H1 (cell line): ENCODE data around the gene OTOS. TPM values are rescaled to one million over a fixed set of nuclear protein-coding genes. Genes with fewer than 3 reads are reported as not detected.

Experiments
- CTCF ChIA-PET: fragments of 300-600 bp; sonication (Branson Sonifier 250); formaldehyde crosslinking; loops from one replicate; lab custom pipeline; 2021; ENCODE audit not compliant: partially characterized antibody; lab: Charles Lee
- POLR2A ChIA-PET: fragments of 300-600 bp; sonication (Branson Sonifier 250); formaldehyde crosslinking; loops from one replicate; lab custom pipeline; 2021; ENCODE audit warnings: inconsistent platforms; ENCODE audit not compliant: partially characterized antibody; lab: Charles Lee
- DNase-seq, 2 experiments: peaks; one replicate each; pipeline versions ENCODE4 v3.0.0 to v3.0.0-alpha.2; 2010 to 2022; ENCODE audit warnings: low spot score in 2 of 2, low read depth in 1 of 2, mixed read lengths in 1 of 2
- FAIRE-seq: peaks from 2 replicates; lab custom pipeline; 2011; peaks lifted over from hg19 to GRCh38; lab: Jason Lieb, UNC
- H2AFZ ChIP-seq: 2 replicates; pipeline ENCODE4 v1.8.1; 2012; ENCODE audit warnings: low read length, inconsistent platforms
- H2AK5ac ChIP-seq: 2 replicates; pipeline ENCODE4 v1.6.1; 2013; ENCODE audit warnings: low read depth, low read length
- H2BK120ac ChIP-seq: replicated peaks from 2 replicates; pipeline ENCODE3; 2013; ENCODE audit warnings: low read depth, low read length, inconsistent platforms
- H2BK12ac ChIP-seq: 2 replicates; pipeline ENCODE4 v1.6.1; 2013; ENCODE audit warnings: low read depth, low read length
- H2BK15ac ChIP-seq: 2 replicates; pipeline ENCODE4 v1.6.1; 2013; ENCODE audit warnings: low read length
- H2BK20ac ChIP-seq: 2 replicates; pipeline ENCODE4 v1.6.1; 2013; ENCODE audit warnings: low read length
- H2BK5ac ChIP-seq: 2 replicates; pipeline ENCODE4 v1.6.1; 2013; ENCODE audit warnings: low read depth, low read length
- H3K14ac ChIP-seq: 2 replicates; pipeline ENCODE4 v1.6.1; 2013; ENCODE audit warnings: inconsistent platforms; ENCODE audit not compliant: insufficient read length
- H3K18ac ChIP-seq: 2 replicates; pipeline ENCODE4 v1.6.1; 2013; ENCODE audit warnings: low read length; ENCODE audit errors: extremely low read depth
- H3K23ac ChIP-seq: 2 replicates; pipeline ENCODE4 v1.6.1; 2013; ENCODE audit warnings: inconsistent platforms; ENCODE audit not compliant: insufficient read length
- H3K23me2 ChIP-seq: 2 replicates; pipeline ENCODE4 v1.6.1; 2013; ENCODE audit warnings: low read depth, low read length
- H3K27ac ChIP-seq: 2 replicates; pipeline ENCODE4 v1.6.1; 2011; ENCODE audit warnings: low read depth, low read length, inconsistent platforms
- H3K27me3 ChIP-seq, 4 experiments: replicated peaks in 1 of 4; 1 replicate in 1 of 4; 2 replicates in 3 of 4; pipeline versions ENCODE4 v1.6.1 to v1.8.1; 2011 to 2013; ENCODE audit warnings: low read length in 3 of 4, mild to moderate bottlenecking in 3 of 4, inconsistent platforms in 2 of 4, mixed read lengths in 2 of 4, moderate library complexity in 1 of 4; ENCODE audit not compliant: control insufficient read depth in 3 of 4, insufficient read depth in 3 of 4; ENCODE audit errors: extremely low read depth in 1 of 4
- H3K36me3 ChIP-seq, 4 experiments: 2 replicates each; pipeline versions ENCODE4 v1.6.1 to v1.8.1; 2011 to 2013; ENCODE audit warnings: mild to moderate bottlenecking in 4 of 4, low read length in 3 of 4, moderate library complexity in 2 of 4, control low read depth in 1 of 4, inconsistent platforms in 1 of 4; ENCODE audit not compliant: insufficient read depth in 4 of 4, control insufficient read depth in 2 of 4
- H3K4ac ChIP-seq: replicated peaks from 2 replicates; pipeline ENCODE3; 2013; ENCODE audit warnings: low read length, low read depth, mixed read lengths, inconsistent platforms; ENCODE audit not compliant: insufficient read length
- H3K4me1 ChIP-seq, 4 experiments: replicated peaks in 1 of 4; 1 replicate in 1 of 4; 2 replicates in 3 of 4; pipeline versions ENCODE4 v1.6.1 to v1.8.1; 2011 to 2013; ENCODE audit warnings: low read length in 3 of 4, inconsistent platforms in 2 of 4, mixed read lengths in 1 of 4; ENCODE audit not compliant: insufficient read depth in 4 of 4, control insufficient read depth in 3 of 4
- H3K4me2 ChIP-seq, 2 experiments: 2 replicates each; pipeline versions ENCODE4 v1.6.1 to v1.8.1; 2011 to 2013; ENCODE audit warnings: low read depth in 2 of 2, low read length in 2 of 2, control low read depth in 1 of 2, inconsistent platforms in 1 of 2, mild to moderate bottlenecking in 1 of 2; ENCODE audit not compliant: insufficient read depth in 1 of 2
- H3K4me3 ChIP-seq, 4 experiments: fragments of 200-600, 300-600 bp in 1 of 4; sonication (generic), shearing (Covaris generic), sonication (Bioruptor Twin) in 1 of 4; 2 replicates each; pipeline versions ENCODE4 v1.5.1 to v1.8.1; 2011 to 2016; ENCODE audit warnings: low read length in 4 of 4, low read depth in 3 of 4, control low read depth in 2 of 4, inconsistent platforms in 2 of 4, mild to moderate bottlenecking in 2 of 4, mixed read lengths in 1 of 4, moderate library complexity in 1 of 4; ENCODE audit not compliant: insufficient read depth in 2 of 4; ENCODE audit errors: extremely low read depth in 1 of 4
- H3K56ac ChIP-seq: replicated peaks from 2 replicates; pipeline ENCODE3; 2013; ENCODE audit warnings: low read depth, mild to moderate bottlenecking, mixed read lengths, low read length, inconsistent platforms; ENCODE audit not compliant: insufficient read length
- H3K79me1 ChIP-seq: 2 replicates; pipeline ENCODE4 v1.6.1; 2013; ENCODE audit warnings: low read depth, low read length, control low read depth
- H3K79me2 ChIP-seq, 2 experiments: 2 replicates each; pipeline versions ENCODE4 v1.6.1 to v1.8.1; 2012 to 2013; ENCODE audit warnings: low read length in 2 of 2, mild to moderate bottlenecking in 2 of 2, inconsistent platforms in 1 of 2; ENCODE audit not compliant: insufficient read depth in 2 of 2, control insufficient read depth in 1 of 2
- H3K9ac ChIP-seq, 4 experiments: replicated peaks in 1 of 4; 1 replicate in 1 of 4; 2 replicates in 3 of 4; pipeline versions ENCODE4 v1.6.1 to v1.8.1; 2011 to 2013; ENCODE audit warnings: low read depth in 3 of 4, low read length in 3 of 4, control low read depth in 2 of 4, mild to moderate bottlenecking in 2 of 4, moderate library complexity in 2 of 4, inconsistent platforms in 1 of 4; ENCODE audit errors: extremely low read depth in 1 of 4
- H3K9me3 ChIP-seq, 2 experiments: 2 replicates each; pipeline versions ENCODE4 v1.6.1 to v1.8.1; 2012 to 2013; ENCODE audit warnings: mild to moderate bottlenecking in 2 of 2, moderate library complexity in 2 of 2, control low read depth in 1 of 2, inconsistent platforms in 1 of 2, low read depth in 1 of 2, low read length in 1 of 2, mixed read lengths in 1 of 2; ENCODE audit not compliant: insufficient read depth in 2 of 2
- H4K20me1 ChIP-seq, 2 experiments: replicated peaks in 1 of 2; 2 replicates each; pipeline versions ENCODE3 to v1.8.1; 2011 to 2013; ENCODE audit warnings: inconsistent platforms in 2 of 2, low read length in 2 of 2, mild to moderate bottlenecking in 1 of 2; ENCODE audit not compliant: insufficient read depth in 2 of 2, control insufficient read depth in 1 of 2
- H4K5ac ChIP-seq: 2 replicates; pipeline ENCODE4 v1.6.1; 2013; ENCODE audit warnings: low read length, low read depth, mixed read lengths, inconsistent platforms; ENCODE audit not compliant: insufficient read length
- H4K8ac ChIP-seq: 2 replicates; pipeline ENCODE4 v1.8.0; 2013; ENCODE audit warnings: mild to moderate bottlenecking, moderate library complexity, low read length, inconsistent platforms; ENCODE audit not compliant: insufficient read depth; ENCODE audit errors: extremely low read depth
- H4K91ac ChIP-seq: replicated peaks from 2 replicates; pipeline ENCODE3; 2013; ENCODE audit warnings: low read length, mixed read lengths, inconsistent platforms; ENCODE audit not compliant: insufficient read length
- MAX ChIP-seq: IDR thresholded peaks from 2 replicates; pipeline ENCODE4 v1.6.1; 2012; ENCODE audit warnings: inconsistent platforms
- RXRA ChIP-seq: IDR thresholded peaks from 2 replicates; pipeline ENCODE4 v1.6.1; 2011; ENCODE audit warnings: low read depth, mild to moderate bottlenecking, low read length, moderate library complexity; ENCODE audit not compliant: insufficient read depth
- WGBS, 2 experiments: shearing (Covaris generic) in 1 of 2; methylation state at CpG; one replicate each; pipeline versions ENCODE4 v1.1.6 to v1.1.7; 2013 to 2015; ENCODE audit warnings: low lambda C conversion rate in 2 of 2, mixed read lengths in 2 of 2, inconsistent platforms in 1 of 2, low coverage in 1 of 2, missing lambda C conversion rate in 1 of 2; ENCODE audit not compliant: insufficient replicate concordance in 2 of 2, insufficient coverage in 1 of 2, insufficient read length in 1 of 2; ENCODE audit errors: extremely low coverage in 1 of 2, missing lambda C conversion rate in 1 of 2; 5-methylcytosine and 5-hydroxymethylcytosine counted together
- polyA plus RNA-seq, 7 experiments: library from polyadenylated mRNA; depleted of rRNA in 3 of 7; stranded (reverse) in 5 of 7; unstranded in 2 of 7; fragments of >200 nt in 5 of 7; fragments of 200-250 nt in 2 of 7; gene quantifications; 1 replicate in 5 of 7; 2 replicates in 1 of 7; 4 replicates in 1 of 7; pipeline versions ENCODE4 v1.2.1 to v1.2.3, GENCODE V29; 2011 to 2013; ENCODE audit warnings: missing spikeins in 2 of 7, mixed read lengths in 2 of 7
- total RNA-seq: library from RNA; stranded (reverse); fragmentation: NEBNext Ultra II Directional; extraction: Animal tissue kit (Norgen Biotek cat#: 25700); gene quantifications from 2 replicates; pipeline ENCODE4 v1.2.1, GENCODE V29; 2021

Gene OTOS
- total and polyA plus RNA-seq, 2 of the 8 experiments (the other 6 are each of a cell fraction or from before 2014, with no cell fraction given): 0.17 TPM; not detected in 1

- H3K23ac ChIP-seq: no peak overlapping the region
- H2BK12ac ChIP-seq: no peak overlapping the region
- H2BK20ac ChIP-seq: no peak overlapping the region
- no peak for FAIRE-seq
- TF ChIP-seq MAX: no peak
- TF ChIP-seq RXRA: no peak
- no peaks in the 10 kb centered on the region for H3K4me1 ChIP-seq
- H3K14ac ChIP-seq: no peak overlapping the region
- 95% methylated on average over 15 of the region's 16 CpGs; no CpG with 5 or more reads in 1 of the 2 experiments for WGBS, 2 experiments
- peak overlapping the region; percentile 25; the same call in 1 of the 2 replicates for H4K8ac ChIP-seq
- no peaks in the 10 kb centered on the region for H3K79me1 ChIP-seq
- DNase-seq: no peak
- no peak overlapping the region for H2BK15ac ChIP-seq
- no peak overlapping the region for H3K4me3 ChIP-seq
- no peaks in the 10 kb centered on the region for H3K36me3 ChIP-seq
- no peak overlapping the region for H3K18ac ChIP-seq
- H2BK5ac ChIP-seq: no peak overlapping the region
- H3K79me2 ChIP-seq: no peaks in the 10 kb centered on the region
- no peak overlapping the region for H2BK120ac ChIP-seq
- H3K56ac ChIP-seq: no peak overlapping the region
- peaks cover 3% of the 10 kb centered on the region; the same call in 1 of the 2 replicates for H3K23me2 ChIP-seq
- ChIA-PET CTCF (interaction anchor here (0.6 to 0.7 kb wide), 2 partner anchors 14 to 20 kb away, joined by 3 read pairs; no protein-coding TSS in a partner anchor), POLR2A (no interaction called here)
- H3K4ac ChIP-seq: no peak overlapping the region
- no peak overlapping the region for H3K27ac ChIP-seq
- peaks cover 0 to 4% of the 10 kb centered on the region in 2 experiments; a peak in 2 of 4 replicates for H3K9me3 ChIP-seq
- no peak overlapping the region for H3K9ac ChIP-seq
- no peak overlapping the region for H4K91ac ChIP-seq
- H3K4me2 ChIP-seq: no peak overlapping the region
- H4K5ac ChIP-seq: no peak overlapping the region
- H4K20me1 ChIP-seq: no peaks in the 10 kb centered on the region
- H2AFZ ChIP-seq: no peak overlapping the region
- H3K27me3 ChIP-seq: no peaks in the 10 kb centered on the region; a peak in 1 of 7 replicates
- no peak overlapping the region for H2AK5ac ChIP-seq
Measured at GRCh38 chr2:240162939-240163714, 22.7 kb upstream of the OTOS start.
